SK-N-SH (cell line): Measurements from ENCODE around the gene SMIM30. TPM values are rescaled to one million over a fixed set of nuclear protein-coding genes. Genes with fewer than 3 reads are reported as not detected.

Experiments used
- CTCF ChIA-PET: fragments of 300-600, 350-600 bp; formaldehyde crosslinking; extraction: SDS; loops from one replicate; lab custom pipeline; 2021; lab: Yijun Ruan, JAX
- POLR2A ChIA-PET: fragments of 350-600 bp; sonication (Branson Sonifier 250); formaldehyde crosslinking; extraction: SDS; loops from one replicate; lab custom pipeline; 2020; ENCODE audit warnings: antibody characterized with exemption, inconsistent platforms; lab: Yijun Ruan, JAX
- DNase-seq: peaks from one replicate; pipeline ENCODE4 v3.0.0; 2012
- H2AFZ ChIP-seq: fragments of 200-600 bp; sonication (generic); 2 replicates; pipeline ENCODE4 v1.8.1; 2016; ENCODE audit warnings: antibody characterized with exemption, mild to moderate bottlenecking, low read depth
- H3F3A ChIP-seq: fragments of 200-600 bp; sonication (generic); replicated peaks from 2 replicates; pipeline ENCODE3; 2016; ENCODE audit warnings: antibody characterized with exemption, mild to moderate bottlenecking; ENCODE audit not compliant: insufficient read depth
- H3K27ac ChIP-seq, 2 experiments: fragments of 200-500 bp in 1 of 2; fragments of 200-600 bp in 1 of 2; sonication (Bioruptor generic) in 1 of 2; sonication (generic), shearing (Covaris generic) in 1 of 2; 2 replicates each; pipeline versions ENCODE4 v1.5.1 to v1.6.1; 2014 to 2016; ENCODE audit warnings: low read depth in 2 of 2, inconsistent platforms in 1 of 2, low read length in 1 of 2, mild to moderate bottlenecking in 1 of 2, mixed read lengths in 1 of 2
- H3K27me3 ChIP-seq: fragments of 200-600 bp; sonication (generic), shearing (Covaris generic); 2 replicates; pipeline ENCODE4 v1.6.1; 2016; ENCODE audit warnings: mixed run types; ENCODE audit not compliant: insufficient read depth
- H3K36me3 ChIP-seq, 2 experiments: fragments of 200-500 bp in 1 of 2; fragments of 200-600 bp in 1 of 2; sonication (Bioruptor generic) in 1 of 2; sonication (generic) in 1 of 2; replicated peaks in 1 of 2; 2 replicates each; pipeline versions ENCODE3 to v1.5.1; 2014 to 2016; ENCODE audit warnings: low read length in 1 of 2, mild to moderate bottlenecking in 1 of 2; ENCODE audit not compliant: insufficient read depth in 2 of 2, control insufficient read depth in 1 of 2
- H3K4me1 ChIP-seq, 2 experiments: fragments of 200-500 bp in 1 of 2; fragments of 200-600 bp in 1 of 2; sonication (Bioruptor generic) in 1 of 2; sonication (generic), shearing (Covaris generic) in 1 of 2; 2 replicates each; pipeline versions ENCODE4 v1.5.1 to v1.6.1; 2014 to 2016; ENCODE audit warnings: low read depth in 1 of 2, low read length in 1 of 2, mixed run types in 1 of 2; ENCODE audit not compliant: insufficient read depth in 2 of 2, control insufficient read depth in 1 of 2
- H3K4me2 ChIP-seq: fragments of 200-600 bp; sonication (generic), shearing (Covaris generic); 2 replicates; pipeline ENCODE4 v1.6.1; 2017; ENCODE audit warnings: mixed run types
- H3K4me3 ChIP-seq, 2 experiments: fragments of 200-500 bp in 1 of 2; fragments of 200-600 bp in 1 of 2; sonication (Bioruptor generic) in 1 of 2; sonication (generic), shearing (Covaris generic) in 1 of 2; 2 replicates each; pipeline versions ENCODE4 v1.5.1 to v1.8.1; 2014 to 2016; ENCODE audit warnings: low read depth in 2 of 2, inconsistent platforms in 1 of 2, low read length in 1 of 2, mild to moderate bottlenecking in 1 of 2, mixed read lengths in 1 of 2, moderate library complexity in 1 of 2
- H3K79me2 ChIP-seq: fragments of 200-600 bp; sonication (generic); 2 replicates; pipeline ENCODE4 v1.8.1; 2017; ENCODE audit warnings: mild to moderate bottlenecking; ENCODE audit not compliant: insufficient read depth
- H3K9ac ChIP-seq: fragments of 200-600 bp; sonication (generic); 2 replicates; pipeline ENCODE4 v1.6.1; 2017; ENCODE audit warnings: mixed run types
- H3K9me2 ChIP-seq: fragments of 200-600 bp; sonication (generic); 2 replicates; pipeline ENCODE4 v1.6.1; 2017; ENCODE audit warnings: mixed run types
- H3K9me3 ChIP-seq: fragments of 200-600 bp; sonication (generic); 2 replicates; pipeline ENCODE4 v1.6.1; 2017; ENCODE audit warnings: mixed run types, mild to moderate bottlenecking, moderate library complexity
- H4K20me1 ChIP-seq: fragments of 200-600 bp; sonication (generic); 2 replicates; pipeline ENCODE4 v1.6.1; 2017; ENCODE audit warnings: mild to moderate bottlenecking, mixed run types; ENCODE audit not compliant: insufficient read depth
- IRF3 ChIP-seq: fragments of 150-350 bp; IDR thresholded peaks from 2 replicates; pipeline ENCODE4 v1.6.1; 2016; ENCODE audit warnings: mild to moderate bottlenecking, low read depth, low read length
- MAX ChIP-seq: IDR thresholded peaks from 2 replicates; pipeline ENCODE4 v1.4.0; 2012; ENCODE audit warnings: low read depth
- MEF2A ChIP-seq: IDR thresholded peaks from 2 replicates; pipeline ENCODE4 v1.4.0; 2012; ENCODE audit warnings: low read depth, borderline replicate concordance
- MXI1 ChIP-seq: IDR thresholded peaks from 2 replicates; pipeline ENCODE4 v1.6.1; 2012; ENCODE audit warnings: mild to moderate bottlenecking, low read depth, low read length, improper control_type of control experiment
- NRF1 ChIP-seq: IDR thresholded peaks from 2 replicates; pipeline ENCODE4 v1.6.1; 2012; ENCODE audit warnings: low read depth, mild to moderate bottlenecking, low read length
- PBX3 ChIP-seq: IDR thresholded peaks from 2 replicates; pipeline ENCODE4; 2012
- RAD21 ChIP-seq: IDR thresholded peaks from 2 replicates; pipeline ENCODE4 v1.6.1; 2012; ENCODE audit warnings: mild to moderate bottlenecking, low read length
- RCOR1 ChIP-seq: fragments of 150-350 bp; IDR thresholded peaks from 2 replicates; pipeline ENCODE4 v1.6.1; 2017; ENCODE audit warnings: antibody characterized with exemption, low read length
- SIN3A ChIP-seq: IDR thresholded peaks from 2 replicates; pipeline ENCODE4 v1.6.1; 2012; ENCODE audit warnings: low read depth, mild to moderate bottlenecking, low read length, moderate library complexity, borderline replicate concordance
- TCF12 ChIP-seq: IDR thresholded peaks from 2 replicates; pipeline ENCODE4 v1.4.0; 2012
- TEAD4 ChIP-seq: IDR thresholded peaks from 2 replicates; pipeline ENCODE4 v1.4.0; 2012; ENCODE audit warnings: mild to moderate bottlenecking, borderline replicate concordance; ENCODE audit not compliant: insufficient read depth
- USF1 ChIP-seq: IDR thresholded peaks from 2 replicates; pipeline ENCODE4 v1.4.0; 2012; ENCODE audit warnings: low read depth, borderline replicate concordance
- USF2 ChIP-seq: fragments of 150-350 bp; IDR thresholded peaks from 2 replicates; pipeline ENCODE4 v1.6.1; 2017; ENCODE audit warnings: antibody characterized with exemption, low read length, low read depth, borderline replicate concordance
- YY1 ChIP-seq: IDR thresholded peaks from 2 replicates; pipeline ENCODE4 v1.4.0; 2012; ENCODE audit warnings: low read depth, mild to moderate bottlenecking
- ZBTB33 ChIP-seq: IDR thresholded peaks from 2 replicates; pipeline ENCODE4 v1.4.0; 2012; ENCODE audit warnings: low read depth, borderline replicate concordance
- WGBS: methylation state at CpG from one replicate; pipeline ENCODE4 v1.1.6; 2017; ENCODE audit warnings: low lambda C conversion rate; 5-methylcytosine and 5-hydroxymethylcytosine counted together
- polyA plus RNA-seq, 3 experiments: library from polyadenylated mRNA; depleted of rRNA; stranded (reverse); fragments of >200 nt; gene quantifications; 2 replicates each; pipeline ENCODE4 v1.2.3, GENCODE V29; 2012

SMIM30 gene
- polyA plus RNA-seq, 1 of the 3 experiments (the other 2 are of a cell fraction): 46.5 TPM

GRCh38 chr7:113142385-113143119 lies 24.2 kb upstream of the SMIM30 start (continued):
- TF ChIP-seq ZBTB33: no peak

- ChIA-PET POLR2A (no interaction called here), CTCF (interaction anchor here (1.2 kb wide), 1 partner anchor 17 kb away, joined by 4 read pairs; no protein-coding TSS in a partner anchor)
- no peak overlapping the region for H3K9ac ChIP-seq
- no peaks in the 10 kb centered on the region for H3K9me3 ChIP-seq
- DNase-seq: no peak
- no peaks in the 10 kb centered on the region for H3K27me3 ChIP-seq
- no peaks in the 10 kb centered on the region for H3K4me1 ChIP-seq
- H3K9me2 ChIP-seq: no peaks in the 10 kb centered on the region
- no peak overlapping the region for H3K4me3 ChIP-seq
- H3K36me3 ChIP-seq: no peaks in the 10 kb centered on the region
- H3K79me2 ChIP-seq: no peaks in the 10 kb centered on the region
- TF ChIP-seq IRF3: no peak
- TF ChIP-seq TCF12: no peak
- TF ChIP-seq PBX3: no peak
- no peak for TF ChIP-seq MXI1
- no peak for TF ChIP-seq MAX
- no peak for TF ChIP-seq YY1
- no peak overlapping the region for H2AFZ ChIP-seq
- H4K20me1 ChIP-seq: no peaks in the 10 kb centered on the region
- H3K4me2 ChIP-seq: no peak overlapping the region
- H3F3A ChIP-seq: no peaks in the 10 kb centered on the region
- H3K27ac ChIP-seq: no peak overlapping the region
These were observed 23.4 kb upstream of the SMIM30 start for GRCh38 chr7:113141803-113142202.

GRCh38 chr7:113140956-113141355 lies 22.6 kb upstream of the SMIM30 start:
- no peak overlapping the region for H3K9ac ChIP-seq
- no peaks in the 10 kb centered on the region for H3K9me2 ChIP-seq
- H3K27ac ChIP-seq: no peak overlapping the region
- no peaks in the 10 kb centered on the region for H3F3A ChIP-seq
- H3K4me2 ChIP-seq: no peak overlapping the region
- no peaks in the 10 kb centered on the region for H3K9me3 ChIP-seq
- CTCF ChIA-PET: interaction anchor here (1.8 kb wide), 1 partner anchor 19 kb away, joined by 8 read pairs; no protein-coding TSS in a partner anchor
- no peaks in the 10 kb centered on the region for H3K4me1 ChIP-seq
- WGBS: 46% methylated on average over 4 of the region's 4 CpGs
- no peak for DNase-seq
- H4K20me1 ChIP-seq: no peaks in the 10 kb centered on the region
- no peaks in the 10 kb centered on the region for H3K79me2 ChIP-seq
- no peaks in the 10 kb centered on the region for H3K36me3 ChIP-seq
- no peak overlapping the region for H3K4me3 ChIP-seq
- H3K27me3 ChIP-seq: no peaks in the 10 kb centered on the region
- no peak overlapping the region for H2AFZ ChIP-seq
- POLR2A ChIA-PET: no interaction called here
- TF ChIP-seq MAX (no peak), USF2 (no peak), RCOR1 (no peak), MXI1 (no peak), YY1 (no peak), MEF2A (no peak), NRF1 (no peak), TEAD4 (no peak), RAD21 (no peak), USF1 (no peak), SIN3A (no peak)
